ENCODE results near the gene BACH2.

DNA sequence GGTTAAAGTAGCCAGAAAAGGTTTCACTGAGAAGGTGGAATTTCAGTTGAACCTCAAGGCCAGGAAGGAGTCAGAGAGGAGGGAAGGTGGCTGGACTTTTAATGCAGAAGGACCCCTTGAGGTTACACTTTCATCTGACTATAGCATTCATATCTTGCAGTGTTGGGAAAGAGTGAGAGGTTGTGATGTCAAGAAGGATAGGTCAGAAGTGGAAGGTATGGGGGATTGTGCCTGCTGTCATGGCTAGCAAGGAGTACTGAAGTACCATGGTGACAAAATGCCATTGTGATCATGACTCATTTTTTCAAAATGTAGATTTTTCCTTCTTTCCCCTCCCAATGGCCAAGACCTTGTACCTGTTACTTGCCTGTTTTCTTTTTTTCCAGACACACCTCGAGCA, 5.2 kb upstream of the BACH2 start:
- TF ChIP-seq, protein P1, sequence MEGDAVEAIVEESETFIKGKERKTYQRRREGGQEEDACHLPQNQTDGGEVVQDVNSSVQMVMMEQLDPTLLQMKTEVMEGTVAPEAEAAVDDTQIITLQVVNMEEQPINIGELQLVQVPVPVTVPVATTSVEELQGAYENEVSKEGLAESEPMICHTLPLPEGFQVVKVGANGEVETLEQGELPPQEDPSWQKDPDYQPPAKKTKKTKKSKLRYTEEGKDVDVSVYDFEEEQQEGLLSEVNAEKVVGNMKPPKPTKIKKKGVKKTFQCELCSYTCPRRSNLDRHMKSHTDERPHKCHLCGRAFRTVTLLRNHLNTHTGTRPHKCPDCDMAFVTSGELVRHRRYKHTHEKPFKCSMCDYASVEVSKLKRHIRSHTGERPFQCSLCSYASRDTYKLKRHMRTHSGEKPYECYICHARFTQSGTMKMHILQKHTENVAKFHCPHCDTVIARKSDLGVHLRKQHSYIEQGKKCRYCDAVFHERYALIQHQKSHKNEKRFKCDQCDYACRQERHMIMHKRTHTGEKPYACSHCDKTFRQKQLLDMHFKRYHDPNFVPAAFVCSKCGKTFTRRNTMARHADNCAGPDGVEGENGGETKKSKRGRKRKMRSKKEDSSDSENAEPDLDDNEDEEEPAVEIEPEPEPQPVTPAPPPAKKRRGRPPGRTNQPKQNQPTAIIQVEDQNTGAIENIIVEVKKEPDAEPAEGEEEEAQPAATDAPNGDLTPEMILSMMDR (IDR thresholded peaks at IDR 0.05), result no peak
- TF ChIP-seq POLR2A (IDR thresholded peaks at IDR 0.05; ENCODE audit: low read depth) (no peak), POLR2AphosphoS5 (IDR thresholded peaks at IDR 0.05) (no peak)
